HG02943 (cell line): ENCODE results near the gene A2ML1.
"Not testable (repeated sequence)": the region's sequence is repeated elsewhere in the genome, so short reads cannot be mapped to it uniquely, and the experiment has no call there.

Experiments used
- ATAC-seq: cut with Tn5 transposase; IDR thresholded peaks from one replicate; pipeline ENCODE4 v1.9.1; 2021; ENCODE audit warnings: mild to moderate bottlenecking, low read depth, moderate library complexity; ENCODE audit not compliant: unreplicated experiment

A2ML1 gene

GRCh38 chr12:8816448-8817050, 5.9 kb upstream of the A2ML1 start:
- no peak for ATAC-seq

GRCh38 chr12:8817856-8818255, 4.6 kb upstream of the A2ML1 start:
- no peak for ATAC-seq

GRCh38 chr12:8818526-8818925, 3.9 kb upstream of the A2ML1 start:
- no peak for ATAC-seq

GRCh38 chr12:8819666-8819980, 2.8 kb upstream of the A2ML1 start:
- no peak for ATAC-seq

- not testable (repeated sequence) for ATAC-seq
Observed at GRCh38 chr12:8820676-8821407, 1.6 kb upstream of the A2ML1 start.

- no peak for ATAC-seq
Observed at GRCh38 chr12:8821591-8821990, 830 bp upstream of the A2ML1 start.

- ATAC-seq = no peak
Observed at GRCh38 chr12:8823565-8824300, 1.3 kb downstream of the A2ML1 start.

GRCh38 chr12:8827551-8828256, 5.3 kb downstream of the A2ML1 start:
- ATAC-seq = no peak

- no peak for ATAC-seq
Observed at GRCh38 chr12:8828257-8829124, 6.1 kb downstream of the A2ML1 start.

GRCh38 chr12:8829125-8829518, 6.7 kb downstream of the A2ML1 start:
- no peak for ATAC-seq

GRCh38 chr12:8829621-8830020, 7.2 kb downstream of the A2ML1 start:
- ATAC-seq = no peak

GRCh38 chr12:8831116-8831515, 8.7 kb downstream of the A2ML1 start:
- ATAC-seq = no peak

GRCh38 chr12:8832500-8832899, 10.1 kb downstream of the A2ML1 start:
- ATAC-seq = no peak

- no peak for ATAC-seq
Observed at GRCh38 chr12:8834230-8834629, 11.8 kb downstream of the A2ML1 start.

- ATAC-seq = no peak
Observed at GRCh38 chr12:8837291-8837690, 14.9 kb downstream of the A2ML1 start.

GRCh38 chr12:8840321-8840720, 17.9 kb downstream of the A2ML1 start:
- no peak for ATAC-seq

GRCh38 chr12:8840938-8841633, 18.7 kb downstream of the A2ML1 start:
- ATAC-seq = no peak

- no peak for ATAC-seq
Observed at GRCh38 chr12:8841778-8842177, 19.4 kb downstream of the A2ML1 start.

GRCh38 chr12:8844665-8845064, 22.2 kb downstream of the A2ML1 start:
- ATAC-seq = no peak

GRCh38 chr12:8846305-8846704, 23.9 kb downstream of the A2ML1 start:
- no peak for ATAC-seq
